HepG2 (cell line): Measurements from ENCODE around the gene TMC8. TPM values are rescaled to one million over a fixed set of nuclear protein-coding genes. Genes with fewer than 3 reads are reported as not detected.

ENCODE experiments used
- ATAC-seq: fragments of 200-7000 bp; cut with Tn5 transposase; 3 replicates; pipeline ENCODE4 v1.9.1; 2020; ENCODE audit warnings: mild to moderate bottlenecking, moderate library complexity
- BruUV-seq: library from RNA; stranded (reverse); fragments of 400-500 nt; replicated peaks from 2 replicates; lab custom pipeline; 2021; lab: Mats Ljungman, UMichigan
- CTCF ChIA-PET: fragments of 300-600 bp; formaldehyde crosslinking; extraction: SDS; loops from one replicate; lab custom pipeline; 2021; ENCODE audit warnings: low total read pairs, inconsistent platforms, low intra/inter-chr PET ratio; lab: Yijun Ruan, JAX
- POLR2A ChIA-PET: fragments of 350-600 bp; sonication (Branson Sonifier 250); formaldehyde crosslinking; loops from one replicate; lab custom pipeline; 2020; ENCODE audit warnings: antibody characterized with exemption, inconsistent platforms; lab: Yijun Ruan, JAX
- DNase-seq: peaks from one replicate; pipeline ENCODE4 v3.0.0-alpha.2; 2015; ENCODE audit warnings: low spot score
- FAIRE-seq: peaks from 3 replicates; lab custom pipeline; 2011; peaks lifted over from hg19 to GRCh38; lab: Jason Lieb, UNC
- H2AFZ ChIP-seq: one replicate; pipeline ENCODE4 v1.6.1; 2011; ENCODE audit warnings: low read length, inconsistent platforms
- H3K27ac ChIP-seq: fragments of 300-600 bp; 3 replicates; pipeline ENCODE4 v1.8.0; 2011; ENCODE audit warnings: mixed run types, mild to moderate bottlenecking, mixed read lengths, low read length, inconsistent platforms; ENCODE audit not compliant: insufficient read depth; ENCODE audit errors: extremely low read length
- H3K27me3 ChIP-seq, 2 experiments: fragments of 200-600 bp in 1 of 2; 2 replicates in 1 of 2; 3 replicates in 1 of 2; pipeline versions ENCODE4 v1.6.0 to v1.8.0; 2011; ENCODE audit warnings: low read length in 2 of 2, mild to moderate bottlenecking in 2 of 2, moderate library complexity in 2 of 2, inconsistent platforms in 1 of 2; ENCODE audit not compliant: insufficient read depth in 2 of 2, control insufficient read depth in 1 of 2
- H3K36me3 ChIP-seq, 2 experiments: fragments of 200-600 bp in 1 of 2; replicated peaks in 1 of 2; 2 replicates in 1 of 2; 3 replicates in 1 of 2; pipeline versions ENCODE4 v1.5.1 to v1.8.0; 2011; ENCODE audit warnings: low read length in 2 of 2, inconsistent platforms in 1 of 2; ENCODE audit not compliant: insufficient read depth in 2 of 2, control insufficient read depth in 1 of 2
- H3K4me1 ChIP-seq: 2 replicates; pipeline ENCODE4 v1.5.1; 2012; ENCODE audit warnings: low read length, inconsistent platforms; ENCODE audit not compliant: insufficient read depth
- H3K4me2 ChIP-seq: 2 replicates; pipeline ENCODE4 v1.6.0; 2011; ENCODE audit warnings: low read depth, low read length, inconsistent platforms
- H3K4me3 ChIP-seq, 3 experiments: fragments of 200-600 bp in 1 of 3; sonication (generic), shearing (Covaris generic) in 1 of 3; replicated peaks in 1 of 3; 2 replicates each; pipeline ENCODE4 v1.5.1; 2011 to 2016; ENCODE audit warnings: low read length in 3 of 3, inconsistent platforms in 2 of 3, low read depth in 2 of 3, mild to moderate bottlenecking in 2 of 3, control low read depth in 1 of 3, mixed read lengths in 1 of 3; ENCODE audit not compliant: insufficient read depth in 1 of 3
- H3K79me2 ChIP-seq: one replicate; pipeline ENCODE4 v1.6.1; 2011; ENCODE audit warnings: low read length, inconsistent platforms; ENCODE audit not compliant: insufficient read depth
- H3K9ac ChIP-seq: 2 replicates; pipeline ENCODE4 v1.6.0; 2011; ENCODE audit warnings: mild to moderate bottlenecking, low read depth, low read length, inconsistent platforms; ENCODE audit not compliant: insufficient read depth
- H3K9me3 ChIP-seq: 2 replicates; pipeline ENCODE4 v1.5.1; 2012; ENCODE audit warnings: mild to moderate bottlenecking, low read length
- H4K20me1 ChIP-seq: 2 replicates; pipeline ENCODE4 v1.6.0; 2011; ENCODE audit warnings: inconsistent platforms, mild to moderate bottlenecking, low read length, moderate library complexity; ENCODE audit not compliant: insufficient read depth
- LCORL ChIP-seq, 2 experiments: fragments of 450-650 bp in 1 of 2; sonication (generic) in 1 of 2; formaldehyde crosslinking in 1 of 2; IDR thresholded peaks; 2 replicates each; pipeline versions ENCODE4 v1.5.0 to v1.6.1; 2017 to 2020; ENCODE audit warnings: antibody characterized with exemption in 1 of 2, missing genetic modification reagents in 1 of 2
- MATR3 ChIP-seq: sonication (generic); formaldehyde crosslinking; IDR thresholded peaks from 2 replicates; pipeline ENCODE4 v1.4.0; 2020; ENCODE audit warnings: missing genetic modification reagents
- MLLT10 ChIP-seq: sonication (generic); formaldehyde crosslinking; IDR thresholded peaks from 2 replicates; pipeline ENCODE4 v1.4.0; 2020; ENCODE audit warnings: missing genetic modification reagents
- NFYC ChIP-seq: IDR thresholded peaks from 2 replicates; pipeline ENCODE4 v1.6.1; 2016; ENCODE audit warnings: missing genetic modification reagents, missing compliant biosample characterization
- NR2F6 ChIP-seq, 2 experiments: IDR thresholded peaks; 2 replicates each; pipeline ENCODE4 v1.6.1; 2016; ENCODE audit warnings: antibody characterized with exemption in 1 of 2, mild to moderate bottlenecking in 1 of 2
- ZBTB1 ChIP-seq: sonication (generic); formaldehyde crosslinking; IDR thresholded peaks from 2 replicates; pipeline ENCODE4 v1.4.0; 2020; ENCODE audit warnings: missing genetic modification reagents, borderline replicate concordance
- ZNF691 ChIP-seq: sonication (generic); formaldehyde crosslinking; IDR thresholded peaks from 2 replicates; pipeline ENCODE4 v1.4.0; 2020; ENCODE audit warnings: missing genetic modification reagents, low read depth, mild to moderate bottlenecking, borderline replicate concordance
- ZNF761 ChIP-seq: sonication (generic); formaldehyde crosslinking; conservative IDR thresholded peaks from 2 replicates; pipeline ENCODE4 v1.4.0; 2020; ENCODE audit warnings: mild to moderate bottlenecking, missing genetic modification reagents
- ZSCAN22 ChIP-seq: sonication (generic); formaldehyde crosslinking; IDR thresholded peaks from 2 replicates; pipeline ENCODE4 v1.4.0; 2020; ENCODE audit warnings: mild to moderate bottlenecking, missing genetic modification reagents
- WGBS: methylation state at CpG from one replicate; pipeline ENCODE4 v1.1.6; 2017; ENCODE audit warnings: low lambda C conversion rate; 5-methylcytosine and 5-hydroxymethylcytosine counted together
- in situ Hi-C: cut with HindIII; loops from 2 replicates; pipeline ENCODE4 v1.10.0; 2017; ENCODE audit warnings: low pct_unique_long_range_greater_than_20kb; ENCODE audit not compliant: extremely low pct_ligation_motif_present
- intact Hi-C: fragments of 100-400 bp; cut with micrococcal nuclease; formaldehyde crosslinking; loops from one replicate; pipeline ENCODE4 v1.10.0; 2022; ENCODE audit not compliant: unreplicated experiment
- polyA plus RNA-seq, 8 experiments: library from polyadenylated mRNA; depleted of rRNA in 3 of 8; stranded (reverse) in 7 of 8; unstranded in 1 of 8; fragments of >200 nt; fragmentation: Illumina TruSeq in 4 of 8; extraction: Trizol in 4 of 8; gene quantifications; 2 replicates each; pipeline versions ENCODE4 v1.2.1 to v1.2.3, GENCODE V29; 2011 to 2016; ENCODE audit warnings: low read depth in 4 of 8, missing spikeins in 1 of 8, mixed read lengths in 1 of 8; ENCODE audit not compliant: insufficient read depth in 1 of 8
- total RNA-seq, 5 experiments: library from RNA; depleted of rRNA; stranded (reverse); fragments of >200 nt; fragmentation: Illumina TruSeq; extraction: Trizol; gene quantifications; 2 replicates each; pipeline ENCODE4 v1.2.3, GENCODE V29; 2016; ENCODE audit warnings: low read depth in 1 of 5
- TF ChIP-seq, protein P1 (sequence below): sonication (generic); formaldehyde crosslinking; IDR thresholded peaks from 2 replicates; pipeline ENCODE4 v1.9.0; 2022; ENCODE audit warnings: missing genetic modification reagents, mild to moderate bottlenecking, borderline replicate concordance
- TF ChIP-seq, protein P2 (sequence below): sonication (generic); formaldehyde crosslinking; IDR thresholded peaks from 2 replicates; pipeline ENCODE4 v1.5.0; 2020; ENCODE audit warnings: mild to moderate bottlenecking, missing genetic modification reagents

The TMC8 gene
- total and polyA plus RNA-seq, 2 of the 13 experiments (the other 11 are each of a cell fraction or from before 2014, with no cell fraction given) = 0.53 to 7.8 TPM

GRCh38 chr17:78082988-78083387 lies 47.6 kb upstream of the TMC8 start:
- CTCF ChIA-PET = no interaction called here
- intact Hi-C loops = no loop called here

More at GRCh38 chr17:78082988-78083387, 47.6 kb upstream of the TMC8 start:
- 94% methylated on average over 7 of the region's 7 CpGs for WGBS
- DNase-seq (no peak), FAIRE-seq (no peak), ATAC-seq (no peak)
- peaks cover 14 to 35% of the 10 kb centered on the region in 2 experiments for H3K36me3 ChIP-seq
- in situ Hi-C loops = no loop called here
- no peaks in the 10 kb centered on the region for H3K9me3 ChIP-seq
- no peaks in the 10 kb centered on the region for H3K4me1 ChIP-seq
- H3K4me2 ChIP-seq = no peak overlapping the region
- TF ChIP-seq, protein P1, sequence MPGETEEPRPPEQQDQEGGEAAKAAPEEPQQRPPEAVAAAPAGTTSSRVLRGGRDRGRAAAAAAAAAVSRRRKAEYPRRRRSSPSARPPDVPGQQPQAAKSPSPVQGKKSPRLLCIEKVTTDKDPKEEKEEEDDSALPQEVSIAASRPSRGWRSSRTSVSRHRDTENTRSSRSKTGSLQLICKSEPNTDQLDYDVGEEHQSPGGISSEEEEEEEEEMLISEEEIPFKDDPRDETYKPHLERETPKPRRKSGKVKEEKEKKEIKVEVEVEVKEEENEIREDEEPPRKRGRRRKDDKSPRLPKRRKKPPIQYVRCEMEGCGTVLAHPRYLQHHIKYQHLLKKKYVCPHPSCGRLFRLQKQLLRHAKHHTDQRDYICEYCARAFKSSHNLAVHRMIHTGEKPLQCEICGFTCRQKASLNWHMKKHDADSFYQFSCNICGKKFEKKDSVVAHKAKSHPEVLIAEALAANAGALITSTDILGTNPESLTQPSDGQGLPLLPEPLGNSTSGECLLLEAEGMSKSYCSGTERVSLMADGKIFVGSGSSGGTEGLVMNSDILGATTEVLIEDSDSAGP (CRISPR knock-in tag) = no peak
- TF ChIP-seq NFYC (CRISPR knock-in tag) (no peak), MLLT10 (CRISPR knock-in tag) (no peak), LCORL (IDR thresholded peaks at IDR 0.05) (no peak), LCORL (CRISPR knock-in tag; IDR thresholded peaks at IDR 0.05) (no peak), ZBTB1 (CRISPR knock-in tag) (no peak), ZNF761 (CRISPR knock-in tag) (no peak), ZSCAN22 (CRISPR knock-in tag) (no peak), NR2F6 (IDR thresholded peaks at IDR 0.05) (no peak), NR2F6 (CRISPR knock-in tag; IDR thresholded peaks at IDR 0.05) (no peak), MATR3 (CRISPR knock-in tag) (no peak), ZNF691 (CRISPR knock-in tag) (no peak)
- TF ChIP-seq, protein P2, sequence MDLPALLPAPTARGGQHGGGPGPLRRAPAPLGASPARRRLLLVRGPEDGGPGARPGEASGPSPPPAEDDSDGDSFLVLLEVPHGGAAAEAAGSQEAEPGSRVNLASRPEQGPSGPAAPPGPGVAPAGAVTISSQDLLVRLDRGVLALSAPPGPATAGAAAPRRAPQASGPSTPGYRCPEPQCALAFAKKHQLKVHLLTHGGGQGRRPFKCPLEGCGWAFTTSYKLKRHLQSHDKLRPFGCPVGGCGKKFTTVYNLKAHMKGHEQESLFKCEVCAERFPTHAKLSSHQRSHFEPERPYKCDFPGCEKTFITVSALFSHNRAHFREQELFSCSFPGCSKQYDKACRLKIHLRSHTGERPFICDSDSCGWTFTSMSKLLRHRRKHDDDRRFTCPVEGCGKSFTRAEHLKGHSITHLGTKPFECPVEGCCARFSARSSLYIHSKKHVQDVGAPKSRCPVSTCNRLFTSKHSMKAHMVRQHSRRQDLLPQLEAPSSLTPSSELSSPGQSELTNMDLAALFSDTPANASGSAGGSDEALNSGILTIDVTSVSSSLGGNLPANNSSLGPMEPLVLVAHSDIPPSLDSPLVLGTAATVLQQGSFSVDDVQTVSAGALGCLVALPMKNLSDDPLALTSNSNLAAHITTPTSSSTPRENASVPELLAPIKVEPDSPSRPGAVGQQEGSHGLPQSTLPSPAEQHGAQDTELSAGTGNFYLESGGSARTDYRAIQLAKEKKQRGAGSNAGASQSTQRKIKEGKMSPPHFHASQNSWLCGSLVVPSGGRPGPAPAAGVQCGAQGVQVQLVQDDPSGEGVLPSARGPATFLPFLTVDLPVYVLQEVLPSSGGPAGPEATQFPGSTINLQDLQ (CRISPR knock-in tag) = no peak
- H3K4me3 ChIP-seq = no peak overlapping the region
- H2AFZ ChIP-seq = no peak overlapping the region
- BruUV-seq = no TSS peak
- H3K27ac ChIP-seq = no peak overlapping the region
- POLR2A ChIA-PET = interaction anchor here (0.9 kb wide), 1 partner anchor 105 kb away, joined by 3 read pairs; no protein-coding TSS in a partner anchor
- H3K79me2 ChIP-seq = no peaks in the 10 kb centered on the region
- H3K27me3 ChIP-seq = no peaks in the 10 kb centered on the region
- H3K9ac ChIP-seq = no peak overlapping the region
- no peaks in the 10 kb centered on the region for H4K20me1 ChIP-seq
